ENCODE results near the gene TSPAN10.
"Not testable (repeated sequence)": the region's sequence is repeated elsewhere in the genome, so short reads cannot be mapped to it uniquely, and the experiment has no call there.

Gene TSPAN10

GRCh38 chr17:81664051-81664470 lies 27.1 kb downstream of the TSPAN10 start:
- no peak for DNase-seq (ENCODE audit: low read depth)

GRCh38 chr17:81665205-81666091 lies 28.5 kb downstream of the TSPAN10 start:
- no peak for DNase-seq (ENCODE audit: low read depth)

DNA sequence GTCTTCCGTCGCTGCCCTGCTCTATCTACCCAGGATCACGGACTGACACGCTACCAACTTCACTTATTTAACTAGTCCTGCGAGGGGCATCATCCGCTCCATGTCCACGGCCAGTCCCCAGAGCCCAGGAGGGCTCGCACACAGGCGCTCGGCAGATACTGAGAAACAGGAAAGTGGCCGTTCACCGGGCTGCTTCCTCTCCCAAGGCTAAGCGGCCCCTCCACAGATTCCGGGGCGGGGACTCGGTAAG lies 29.0 kb downstream of the TSPAN10 start:
- DNase-seq (ENCODE audit: low read depth), result no peak

- DNase-seq (ENCODE audit: low read depth), result peak; percentile 90
Measured at GRCh38 chr17:81666342-81667191, 29.6 kb downstream of the TSPAN10 start, which contains the start of the genes CCDC137 and OXLD1. CCDC137 (plus strand) TSS chr17:81666737; CDS start chr17:81666767, 30 bp downstream. OXLD1 (minus strand) TSS chr17:81666605; CDS start chr17:81666577, 28 bp downstream.

GRCh38 chr17:81667754-81668153 lies 30.8 kb downstream of the TSPAN10 start:
- DNase-seq (ENCODE audit: low read depth), result no peak

GRCh38 chr17:81672504-81672903 lies 35.5 kb downstream of the TSPAN10 start:
- DNase-seq (ENCODE audit: low read depth), result no peak

DNA sequence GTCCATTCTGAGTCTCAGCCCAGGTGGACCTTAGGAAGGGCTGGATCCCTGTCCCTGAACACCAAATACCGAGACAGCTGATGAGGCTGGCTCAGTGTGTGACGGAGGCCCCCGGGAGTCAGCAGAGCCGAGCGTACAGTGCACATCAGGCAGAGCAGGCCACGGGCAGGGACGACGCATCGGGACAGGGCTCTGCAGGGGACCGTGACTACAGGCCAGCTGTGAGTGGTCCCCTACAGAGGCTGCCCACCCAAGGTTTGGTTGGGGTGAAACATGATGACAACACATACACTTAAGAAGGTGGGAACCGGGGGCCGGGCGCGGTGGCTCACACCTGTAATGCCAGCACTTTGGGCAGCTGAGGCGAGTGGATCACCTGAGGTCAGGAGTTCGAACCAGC lies 36.0 kb downstream of the TSPAN10 start:
- no peak for DNase-seq (ENCODE audit: low read depth)

GRCh38 chr17:81673561-81674258 lies 36.7 kb downstream of the TSPAN10 start:
- no peak for DNase-seq (ENCODE audit: low read depth)

DNA sequence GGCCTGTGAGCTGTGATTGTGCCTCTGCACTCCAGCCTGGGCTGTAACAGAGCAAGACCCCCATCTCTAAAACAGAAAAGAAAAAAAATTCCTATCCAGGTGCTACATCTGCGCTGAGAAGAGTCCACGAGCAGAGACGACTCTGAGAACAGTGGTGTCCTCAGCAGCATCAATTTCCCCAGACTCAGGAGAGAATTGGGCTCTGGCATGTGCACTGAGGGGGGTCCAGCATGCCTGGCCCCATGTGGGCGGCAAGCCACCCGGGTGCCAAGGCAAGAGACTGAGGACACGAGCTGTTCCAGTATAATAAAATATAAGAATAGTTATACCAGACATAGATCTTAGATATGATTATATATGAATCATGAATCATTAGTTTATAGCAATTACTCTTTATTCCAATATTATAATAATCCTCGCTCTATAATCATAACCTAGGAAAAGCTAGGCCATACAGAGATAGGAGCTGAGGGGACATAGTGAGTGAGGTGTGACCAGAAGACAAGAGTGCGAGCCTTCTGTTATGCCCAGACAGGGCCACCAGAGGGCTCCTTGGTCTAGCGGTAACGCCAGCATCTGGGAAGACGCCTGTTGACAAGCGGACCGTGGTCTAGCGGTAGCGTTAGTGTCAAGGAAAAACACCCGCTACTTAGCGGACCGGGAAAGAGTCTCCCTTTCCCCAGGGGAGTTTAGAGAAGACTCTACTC lies 38.7 kb downstream of the TSPAN10 start:
- not testable (repeated sequence) for DNase-seq (ENCODE audit: low read depth)

GRCh38 chr17:81676906-81677305 lies 39.9 kb downstream of the TSPAN10 start:
- no peak for DNase-seq (ENCODE audit: low read depth)

DNA sequence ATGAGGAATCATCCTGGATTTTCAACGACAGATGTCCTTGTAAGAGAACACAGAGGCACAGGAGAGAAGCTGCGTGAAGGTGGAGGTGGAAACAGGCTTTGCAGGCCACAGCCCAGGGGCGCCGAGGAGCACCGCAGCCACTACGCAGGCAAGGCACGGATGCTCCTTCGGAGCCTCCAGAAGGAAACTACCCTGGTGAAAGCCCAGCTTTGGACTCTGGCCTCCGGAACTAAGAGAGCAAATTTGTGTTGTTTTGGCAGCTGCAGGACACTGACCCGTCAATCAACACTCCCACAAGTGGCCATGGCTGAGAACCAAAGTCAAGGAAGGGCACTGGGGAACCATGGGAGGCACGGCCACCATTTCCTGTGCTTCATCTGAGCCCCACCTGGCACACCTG lies 43.2 kb downstream of the TSPAN10 start:
- no peak for DNase-seq (ENCODE audit: low read depth)

DNA sequence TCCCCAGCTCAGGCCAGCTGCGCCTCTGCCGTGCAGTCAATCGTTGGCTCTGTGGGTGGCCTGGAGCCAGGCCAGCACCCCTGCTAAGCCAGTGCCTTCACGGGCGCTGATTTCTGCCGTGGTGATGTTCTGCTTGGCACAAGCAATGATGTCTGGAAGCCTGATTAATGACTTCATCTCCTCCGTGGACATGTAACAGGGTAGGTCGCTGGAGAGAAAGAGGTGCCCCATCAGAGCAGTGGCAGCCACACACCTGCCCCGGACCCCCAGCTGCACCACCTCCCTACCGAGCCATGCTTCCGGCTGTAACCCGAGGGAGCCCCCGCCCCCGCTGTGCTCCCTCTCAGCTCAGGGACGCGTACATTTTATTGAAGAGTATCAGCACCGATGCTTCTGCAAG lies 44.7 kb downstream of the TSPAN10 start:
- DNase-seq (ENCODE audit: low read depth), result no peak

DNA sequence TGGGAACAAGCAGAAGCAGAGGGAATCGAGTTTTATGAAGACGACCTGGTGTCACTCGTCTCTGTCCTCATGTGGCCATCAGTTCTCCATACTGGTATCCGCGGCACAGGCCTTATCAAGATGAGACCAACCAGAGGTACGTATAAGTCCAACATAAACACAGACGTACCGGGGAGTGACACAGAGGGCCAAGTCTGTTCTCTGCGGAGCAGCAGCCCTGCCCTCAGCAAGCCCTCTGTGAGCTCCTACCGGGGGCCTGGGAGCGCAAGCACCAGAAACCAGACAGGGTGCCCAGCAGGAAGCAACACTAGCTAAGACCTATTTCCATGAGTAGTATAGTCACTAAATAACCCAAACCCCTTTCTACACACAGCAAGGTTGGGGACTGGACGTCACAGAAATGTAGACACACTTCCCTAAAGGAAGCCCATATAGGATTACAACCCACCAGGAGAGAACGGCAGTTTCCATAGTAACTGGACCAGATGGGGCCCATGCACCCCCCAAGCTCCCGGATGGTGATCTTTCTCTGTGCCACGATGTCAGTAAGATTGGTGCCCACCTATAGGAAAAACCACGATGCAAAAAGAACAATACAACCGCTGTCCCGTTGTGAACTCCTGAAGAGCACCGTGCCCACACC lies 45.7 kb downstream of the TSPAN10 start:
- no peak for DNase-seq (ENCODE audit: low read depth)

DNA sequence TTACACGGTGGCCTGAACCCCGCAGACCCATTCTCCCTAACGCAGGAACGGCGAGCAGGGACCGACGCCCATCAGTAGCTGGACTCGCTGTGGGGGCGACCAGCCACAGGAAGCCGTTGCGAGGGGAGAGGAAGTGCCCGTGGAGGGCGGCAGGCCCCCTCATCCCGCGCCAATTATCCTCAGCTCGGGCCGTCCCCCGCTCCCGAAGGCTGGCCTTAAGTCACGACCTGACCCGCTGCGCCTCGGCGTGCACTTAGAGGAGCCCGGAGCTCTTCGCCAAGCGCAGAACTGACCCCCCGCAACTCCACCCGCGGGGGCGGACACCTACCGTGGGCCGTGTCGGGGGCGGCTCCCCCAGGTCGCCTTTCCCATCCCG lies 46.2 kb downstream of the TSPAN10 start:
- DNase-seq (ENCODE audit: low read depth), result no peak

DNA sequence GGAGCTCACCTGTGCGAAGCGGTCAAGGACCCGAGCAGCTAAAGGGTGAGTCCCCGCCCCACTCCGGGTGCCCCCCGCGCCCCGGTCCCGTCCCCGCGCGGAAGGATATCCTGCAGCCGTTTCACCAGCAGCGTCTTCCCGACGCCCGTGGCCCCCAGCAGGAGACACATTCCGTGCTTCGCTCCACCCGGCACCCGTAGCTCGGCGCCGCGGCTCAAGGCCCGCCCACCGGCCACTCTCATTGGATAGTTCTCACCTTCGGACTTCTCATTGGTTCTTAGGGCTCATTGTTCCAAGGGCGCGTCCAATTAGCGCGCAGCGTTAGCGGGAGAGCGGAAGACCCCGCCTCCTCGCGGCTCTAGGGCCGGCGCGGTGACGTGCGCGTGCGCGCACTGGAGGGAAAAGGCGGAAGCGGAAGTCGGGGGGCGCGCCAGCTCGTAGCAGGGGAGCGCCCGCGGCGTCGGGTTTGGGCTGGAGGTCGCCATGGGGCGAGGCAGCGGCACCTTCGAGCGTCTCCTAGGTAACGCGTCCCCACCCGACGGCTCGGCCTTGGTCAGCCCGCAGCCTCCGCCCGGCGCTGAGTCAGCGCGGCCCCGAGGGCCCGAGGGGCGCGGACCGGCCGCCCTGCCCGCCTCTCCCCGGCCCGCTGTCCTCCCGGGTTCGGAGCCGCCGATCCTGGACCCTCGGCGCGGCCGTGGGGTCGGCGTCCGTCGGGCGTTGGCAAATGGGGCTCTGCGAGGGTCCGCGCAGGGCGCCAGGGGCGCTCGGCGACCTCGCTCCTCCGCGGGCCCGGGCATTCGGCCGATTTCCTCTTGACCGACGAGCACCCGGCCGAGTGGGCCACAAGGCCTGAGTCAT lies 46.8 kb downstream of the TSPAN10 start, which contains the start of the genes ARL16 and HGS:
Gene ARL16, minus strand, starts transcription at position 214 of the 858 bp plus-strand sequence. Its CDS starts 44 bp downstream, at position 170.
Gene HGS, plus strand, starts transcription at position 428 of the 858 bp plus-strand sequence. Its CDS starts 56 bp downstream, at position 484.
- peak; percentile 94 for DNase-seq (ENCODE audit: low read depth)

DNA sequence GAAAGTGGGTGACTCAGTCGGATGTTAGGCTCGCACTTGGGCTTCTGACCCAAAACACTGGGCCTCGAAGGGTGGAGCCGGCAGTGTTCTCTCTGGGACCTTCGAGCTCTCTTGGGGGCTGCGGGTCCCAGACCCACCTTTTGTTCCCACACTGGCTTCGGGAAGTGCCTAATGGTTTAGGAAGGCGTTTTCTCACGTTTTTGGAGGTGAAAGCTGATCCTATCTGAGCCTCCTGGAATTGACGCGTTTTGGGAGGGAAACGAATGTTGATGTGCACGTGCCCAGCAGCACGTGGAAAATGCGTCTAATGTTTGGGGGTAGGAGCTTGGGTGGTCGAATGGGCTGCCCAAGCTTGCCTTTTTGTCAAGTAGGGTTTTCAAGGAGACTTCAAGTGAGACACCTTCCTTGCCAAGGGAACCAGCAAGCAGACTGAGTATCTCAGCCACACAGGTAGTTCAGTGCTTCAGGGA lies 47.5 kb downstream of the TSPAN10 start:
- no peak for DNase-seq (ENCODE audit: low read depth)

- no peak for DNase-seq (ENCODE audit: low read depth)
Measured at GRCh38 chr17:81685108-81685507, 48.1 kb downstream of the TSPAN10 start.

DNA sequence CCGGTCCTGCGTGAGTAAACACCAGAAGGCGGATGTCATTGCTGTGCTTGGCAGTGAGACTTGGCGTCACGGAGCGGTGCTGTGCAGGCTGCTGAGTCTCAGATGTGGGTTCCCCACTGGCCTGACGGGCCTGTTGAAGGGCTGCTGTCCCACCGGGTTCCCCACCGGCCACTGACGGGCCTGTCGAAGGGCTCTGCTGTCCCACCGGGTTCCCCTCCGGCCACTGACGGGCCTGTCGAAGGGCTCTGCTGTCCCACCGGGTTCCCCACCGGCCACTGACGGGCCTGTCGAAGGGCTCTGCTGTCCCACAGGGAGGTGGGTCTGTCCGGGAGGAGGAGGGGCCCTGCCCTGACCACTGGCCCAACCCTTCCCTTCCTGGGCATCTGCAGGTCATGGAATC lies 49.6 kb downstream of the TSPAN10 start:
- DNase-seq (ENCODE audit: low read depth), result no peak

GRCh38 chr17:81687770-81688541 lies 51.0 kb downstream of the TSPAN10 start:
- no peak for DNase-seq (ENCODE audit: low read depth)

All from T-helper 22 cell (primary cell).